GM12878 (cell line): ENCODE data around the gene LGMN. TPM values are rescaled to one million over a fixed set of nuclear protein-coding genes. Genes with fewer than 3 reads are reported as not detected.

ENCODE experiments used
- ATAC-seq: fragments of 200-7000 bp; cut with Tn5 transposase; 3 replicates; pipeline ENCODE4 v1.9.1; 2020; ENCODE audit warnings: mild to moderate bottlenecking, moderate library complexity
- BruUV-seq: library from RNA; stranded (reverse); fragments of 400-500 nt; replicated peaks from 2 replicates; lab custom pipeline; 2021; lab: Mats Ljungman, UMichigan
- CTCF ChIA-PET: fragments of 300-600 bp; sonication (Branson Sonifier 250); formaldehyde crosslinking; extraction: SDS; loops from one replicate; lab custom pipeline; 2021; ENCODE audit warnings: inconsistent platforms; lab: Yijun Ruan, JAX
- POLR2A ChIA-PET: fragments of 350-600 bp; formaldehyde crosslinking; extraction: SDS; loops from one replicate; lab custom pipeline; 2021; ENCODE audit warnings: inconsistent platforms; lab: Charles Lee
- RAD21 ChIA-PET: fragments of 300-600 bp; sonication (Branson Sonifier 250); formaldehyde crosslinking; loops from one replicate; lab custom pipeline; 2023; ENCODE audit warnings: antibody characterized with exemption; ENCODE audit not compliant: unreplicated experiment; lab: Charles Lee
- SMC1A ChIA-PET: fragments of 300-600 bp; sonication (Branson Sonifier 250); formaldehyde crosslinking; loops from one replicate; lab custom pipeline; 2023; ENCODE audit not compliant: unreplicated experiment, uncharacterized antibody; lab: Charles Lee
- DNase-seq: peaks from one replicate; pipeline ENCODE4 v3.0.0-alpha.2; 2011; ENCODE audit warnings: low read depth, low spot score
- FAIRE-seq: peaks from 3 replicates; lab custom pipeline; 2011; peaks lifted over from hg19 to GRCh38; lab: Jason Lieb, UNC
- H2AFZ ChIP-seq: 2 replicates; pipeline ENCODE4 v1.6.0; 2011; ENCODE audit warnings: low read depth, low read length, control low read depth; ENCODE audit not compliant: control insufficient read depth
- H3K27ac ChIP-seq: 2 replicates; pipeline ENCODE4 v1.5.1; 2011; ENCODE audit warnings: control low read depth; ENCODE audit not compliant: control insufficient read depth, insufficient read depth
- H3K27me3 ChIP-seq, 2 experiments: replicated peaks in 1 of 2; 2 replicates each; pipeline versions ENCODE4 v1.6.0 to v1.6.1; 2011; ENCODE audit warnings: low read length in 1 of 2; ENCODE audit not compliant: control insufficient read depth in 2 of 2, insufficient read depth in 2 of 2
- H3K36me3 ChIP-seq, 2 experiments: 2 replicates each; pipeline ENCODE4 v1.5.1; 2011; ENCODE audit warnings: low read length in 1 of 2; ENCODE audit not compliant: control insufficient read depth in 2 of 2, insufficient read depth in 2 of 2
- H3K4me1 ChIP-seq: 2 replicates; pipeline ENCODE4 v1.6.1; 2011; ENCODE audit warnings: mild to moderate bottlenecking, low read length, moderate library complexity, mixed read lengths; ENCODE audit not compliant: control insufficient read depth, insufficient read depth
- H3K4me2 ChIP-seq: 2 replicates; pipeline ENCODE4 v1.6.0; 2011; ENCODE audit warnings: control low read depth; ENCODE audit not compliant: control insufficient read depth, insufficient read depth
- H3K4me3 ChIP-seq: fragments of 200-600 bp; sonication (generic); 2 replicates; pipeline ENCODE4 v1.5.1; 2016
- H3K79me2 ChIP-seq: 2 replicates; pipeline ENCODE4 v1.6.0; 2011; ENCODE audit warnings: low read length; ENCODE audit not compliant: control insufficient read depth, insufficient read depth
- H3K9ac ChIP-seq: 2 replicates; pipeline ENCODE4 v1.8.0; 2011; ENCODE audit warnings: low read length, control low read depth, mixed read lengths; ENCODE audit not compliant: control insufficient read depth, insufficient read depth
- H3K9me3 ChIP-seq: replicated peaks from 3 replicates; pipeline ENCODE4 v1.5.1; 2011; ENCODE audit warnings: mild to moderate bottlenecking, low read length; ENCODE audit not compliant: control insufficient read depth, insufficient read depth
- H4K20me1 ChIP-seq: 2 replicates; pipeline ENCODE4 v1.6.0; 2011; ENCODE audit not compliant: control insufficient read depth, insufficient read depth
- E2F8 ChIP-seq: fragments of 450-650 bp; IDR thresholded peaks from 2 replicates; pipeline ENCODE4 v1.6.1; 2018; ENCODE audit warnings: mild to moderate bottlenecking, low read depth, moderate library complexity; ENCODE audit not compliant: partially characterized antibody
- HDGF ChIP-seq: fragments of 450-650 bp; IDR thresholded peaks from 2 replicates; pipeline ENCODE4 v1.6.1; 2016; ENCODE audit warnings: antibody characterized with exemption
- MEF2A ChIP-seq: IDR thresholded peaks from 2 replicates; pipeline ENCODE4 v1.6.1; 2011; ENCODE audit warnings: low read depth, mild to moderate bottlenecking, low read length, moderate library complexity; ENCODE audit not compliant: insufficient read depth
- MTA3 ChIP-seq: IDR thresholded peaks from 2 replicates; pipeline ENCODE4 v1.6.1; 2012; ENCODE audit warnings: low read length, inconsistent platforms, borderline replicate concordance
- NFXL1 ChIP-seq: fragments of 450-650 bp; IDR thresholded peaks from 2 replicates; pipeline ENCODE4 v1.6.1; 2017; ENCODE audit warnings: antibody characterized with exemption, mild to moderate bottlenecking, borderline replicate concordance
- PAX5 ChIP-seq: IDR thresholded peaks from 2 replicates; pipeline ENCODE4 v1.6.1; 2011; ENCODE audit warnings: low read depth, low read length, borderline replicate concordance
- POU2F2 ChIP-seq: IDR thresholded peaks from 3 replicates; pipeline ENCODE4 v1.6.1; 2011; ENCODE audit warnings: low read depth, mild to moderate bottlenecking, low read length, borderline replicate concordance
- SIN3A ChIP-seq: IDR thresholded peaks from 2 replicates; pipeline ENCODE4 v1.6.1; 2012; ENCODE audit warnings: low read depth, low read length, improper control_type of control experiment
- SMARCA5 ChIP-seq: fragments of 450-650 bp; IDR thresholded peaks from 2 replicates; pipeline ENCODE4 v1.6.1; 2017; ENCODE audit warnings: mild to moderate bottlenecking
- SRF ChIP-seq, 2 experiments: IDR thresholded peaks; 2 replicates each; pipeline ENCODE4 v1.6.1; 2011; ENCODE audit warnings: low read depth in 2 of 2, low read length in 2 of 2, mild to moderate bottlenecking in 1 of 2, moderate library complexity in 1 of 2
- TAF1 ChIP-seq: IDR thresholded peaks from 2 replicates; pipeline ENCODE4 v1.6.1; 2011; ENCODE audit warnings: mild to moderate bottlenecking, low read depth, low read length, borderline replicate concordance
- ZNF274 ChIP-seq: IDR thresholded peaks from one replicate; pipeline ENCODE4 v1.8.0; 2011; ENCODE audit not compliant: insufficient read length, insufficient read depth
- ZNF622 ChIP-seq: fragments of 450-650 bp; IDR thresholded peaks from 2 replicates; pipeline ENCODE4 v1.6.1; 2017; ENCODE audit warnings: mild to moderate bottlenecking, inconsistent platforms
- WGBS: methylation state at CpG from one replicate; pipeline ENCODE4 v1.1.6; 2016; ENCODE audit warnings: low lambda C conversion rate; ENCODE audit not compliant: insufficient replicate concordance, insufficient coverage; ENCODE audit errors: missing lambda C conversion rate; 5-methylcytosine and 5-hydroxymethylcytosine counted together
- in situ Hi-C: fragments of 300-500 bp; cut with MboI; formaldehyde crosslinking; loops from 9 replicates; pipeline ENCODE4 v1.14.3; 2018; ENCODE audit warnings: mixed read lengths
- intact Hi-C: fragments of 100-400 bp; cut with micrococcal nuclease; formaldehyde crosslinking; loops from one replicate; pipeline ENCODE4 v1.14.2; 2022; ENCODE audit not compliant: unreplicated experiment
- polyA plus RNA-seq, 11 experiments: library from polyadenylated mRNA; depleted of rRNA in 4 of 11; unstranded in 6 of 11; stranded (reverse) in 5 of 11; fragments of >200 nt; fragmentation: Nextera tagmentation in 4 of 11; fragmentation: Illumina TruSeq in 1 of 11; extraction: Ambion mirVana in 4 of 11; extraction: Trizol in 1 of 11; gene quantifications; 1 replicate in 1 of 11; 2 replicates in 10 of 11; pipeline versions ENCODE4 v1.2.1 to v1.2.3, GENCODE V29; 2011 to 2016; ENCODE audit warnings: inconsistent platforms in 2 of 11, missing spikeins in 2 of 11, low read depth in 1 of 11
- total RNA-seq, 4 experiments: library from RNA; depleted of rRNA in 3 of 4; stranded (reverse); fragments of >200 nt in 3 of 4; fragmentation: Illumina TruSeq in 1 of 4; extraction: Trizol in 1 of 4; gene quantifications; 2 replicates each; pipeline versions ENCODE4 v1.2.1 to v1.2.3, GENCODE V29; 2013 to 2021

LGMN gene
- total and polyA plus RNA-seq, 10 of the 15 experiments (the other 5 are each of a cell fraction or from before 2014, with no cell fraction given) = 0.71 to 192 (median 3.9) TPM

GRCh38 chr14:92677955-92678354 lies 70.5 kb downstream of the LGMN start:
- Histone ChIP-seq H4K20me1 (no peaks in the 10 kb centered on the region), H3K4me3 (no peak overlapping the region), H3K9me3 (no peaks in the 10 kb centered on the region; the same call in 2 of the 3 replicates), H3K9ac (no peak overlapping the region), H3K4me1 (peaks cover 42% of the 10 kb centered on the region)
- WGBS = 50% methylated on average over 2 of the region's 2 CpGs
- intact Hi-C loops = loop anchor here (1.0 kb wide), 4 partner anchors 27 to 420 kb away; no protein-coding TSS in a partner anchor
- CTCF ChIA-PET = interaction anchor here (0.9 to 1.6 kb wide), 6 partner anchors 10 to 109 kb away, joined by 3 to 8 read pairs (median 4); no protein-coding TSS in a partner anchor
- TF ChIP-seq HDGF = peak; percentile 99
- no peak for TF ChIP-seq SRF (IDR thresholded peaks at IDR 0.05; ENCODE audit: low read depth in 2 of 2, low read length in 2 of 2)
- TF ChIP-seq, all 136 proteins: peak for 1
- DNase-seq (no peak), FAIRE-seq (no peak), ATAC-seq (no peak)
- in situ Hi-C loops = loop anchor here (25.0 kb wide), 1 partner anchor 541 kb away; no protein-coding TSS in a partner anchor
- Histone ChIP-seq H3K27ac (peak overlapping the region; percentile 74), H3K4me2 (no peak overlapping the region), H3K27me3 (no peaks in the 10 kb centered on the region), H2AFZ (no peak overlapping the region), H3K79me2 (no peaks in the 10 kb centered on the region), H3K36me3 (peaks cover 0 to 18% of the 10 kb centered on the region in 2 experiments; a peak in 3 of 4 replicates)
- POLR2A ChIA-PET = interaction anchor here (0.6 to 2.9 kb wide), 4 partner anchors 15 to 112 kb away, joined by 5 to 21 read pairs (median 10); no protein-coding TSS in a partner anchor
- SMC1A ChIA-PET = interaction anchor here (0.7 to 4.3 kb wide), 6 partner anchors 18 to 102 kb away, joined by 3 to 58 read pairs (median 7); no protein-coding TSS in a partner anchor
- no TSS peak for BruUV-seq
- RAD21 ChIA-PET = interaction anchor here (1.2 to 5.3 kb wide), 9 partner anchors 21 to 109 kb away, joined by 4 to 67 read pairs (median 10); no protein-coding TSS in a partner anchor

GRCh38 chr14:92677087-92677668 lies 71.2 kb downstream of the LGMN start:
- H3K4me2 ChIP-seq = peak overlapping the region; percentile 90
- TF ChIP-seq E2F8 (peak; percentile 65), SIN3A (no peak), NFXL1 (no peak), SMARCA5 (no peak), MTA3 (peak; percentile 98), HDGF (no peak), ZNF274 (no peak), POU2F2 (peak; percentile 82; the same call in 2 of the 3 replicates), MEF2A (peak; percentile 85), PAX5 (peak; percentile 97), ZNF622 (no peak), TAF1 (no peak)

More at GRCh38 chr14:92677087-92677668, 71.2 kb downstream of the LGMN start:
- in situ Hi-C loops (loop anchor here (25.0 kb wide), 1 partner anchor 540 kb away; no protein-coding TSS in a partner anchor), intact Hi-C loops (loop anchor here (1.0 kb wide), 4 partner anchors 26 to 419 kb away; no protein-coding TSS in a partner anchor)
- ChIA-PET POLR2A (interaction anchor here (0.6 to 2.9 kb wide), 15 partner anchors 9 to 637 kb away, joined by 3 to 21 read pairs (median 4); partner anchors contain the start of gene TRIP11), RAD21 (interaction anchor here (0.6 to 5.3 kb wide), 26 partner anchors 9 to 418 kb away, joined by 3 to 67 read pairs (median 4); no protein-coding TSS in a partner anchor), SMC1A (interaction anchor here (0.7 to 4.3 kb wide), 17 partner anchors 9 to 122 kb away, joined by 3 to 58 read pairs (median 5); no protein-coding TSS in a partner anchor), CTCF (interaction anchor here (0.6 to 1.7 kb wide), 15 partner anchors 9 to 216 kb away, joined by 3 to 11 read pairs (median 5); no protein-coding TSS in a partner anchor)
- Histone ChIP-seq H3K4me3 (no peak overlapping the region), H3K36me3 (peaks cover 0 to 14% of the 10 kb centered on the region in 2 experiments; a peak in 3 of 4 replicates), H3K27me3 (no peaks in the 10 kb centered on the region), H3K9me3 (no peaks in the 10 kb centered on the region; the same call in 2 of the 3 replicates), H2AFZ (no peak overlapping the region), H3K27ac (peak overlapping the region; percentile 74), H4K20me1 (no peaks in the 10 kb centered on the region), H3K79me2 (no peaks in the 10 kb centered on the region), H3K9ac (no peak overlapping the region), H3K4me1 (peaks cover 42% of the 10 kb centered on the region)
- BruUV-seq = no TSS peak
- FAIRE-seq (peak; percentile 94), ATAC-seq (peak; percentile 84), DNase-seq (peak; percentile 99)
- WGBS = 1% methylated on average over 4 of the region's 4 CpGs
